Anterior cingulate cortex (tissue), 58 donors: Measurements from ENCODE around the gene AP3S1.

Experiments
- DNase-seq, 58 donors: peaks; one replicate each; lab custom pipeline; 2025; lab: John Stamatoyannopoulos, UW

AP3S1 gene

GRCh38 chr5:115930630-115931337 is 89.0 kb downstream of the AP3S1 start:
- DNase-seq: no peak

- no peak for DNase-seq
Observed at GRCh38 chr5:115932991-115933390, 91.3 kb downstream of the AP3S1 start.

GRCh38 chr5:115934388-115934974 is 92.7 kb downstream of the AP3S1 start:
- no peak for DNase-seq

- no peak for DNase-seq
Observed at GRCh38 chr5:115936031-115936430, 94.3 kb downstream of the AP3S1 start.

GRCh38 chr5:115939059-115939458 is 97.3 kb downstream of the AP3S1 start:
- DNase-seq: no peak

GRCh38 chr5:115940080-115940810 is 98.5 kb downstream of the AP3S1 start:
- no peak for DNase-seq

GRCh38 chr5:115941051-115941675 is 99.4 kb downstream of the AP3S1 start:
- no peak for DNase-seq

- no peak for DNase-seq
Observed at GRCh38 chr5:115944501-115944900, 102.8 kb downstream of the AP3S1 start.

GRCh38 chr5:115946655-115947054 is 104.9 kb downstream of the AP3S1 start:
- no peak for DNase-seq

- no peak for DNase-seq
Observed at GRCh38 chr5:115947260-115947659, 105.5 kb downstream of the AP3S1 start.

- no peak for DNase-seq
Observed at GRCh38 chr5:115948091-115948534, 106.4 kb downstream of the AP3S1 start.

- DNase-seq: no peak
Observed at GRCh38 chr5:115949096-115949495, 107.4 kb downstream of the AP3S1 start.

- no peak for DNase-seq
Observed at GRCh38 chr5:115952588-115952987, 110.9 kb downstream of the AP3S1 start.

GRCh38 chr5:115954144-115954543 is 112.4 kb downstream of the AP3S1 start:
- no peak for DNase-seq

GRCh38 chr5:115956957-115957356 is 115.2 kb downstream of the AP3S1 start:
- DNase-seq: no peak

GRCh38 chr5:115961381-115962238 is 119.9 kb downstream of the AP3S1 start:
- no peak for DNase-seq

GRCh38 chr5:115962239-115962564 is 120.5 kb downstream of the AP3S1 start, which contains the start of gene LVRN:
LVRN (plus strand) TSS chr5:115962475; CDS start chr5:115962618, 143 bp downstream.
- DNase-seq: peak in 1 of 58 donors; percentile 4

GRCh38 chr5:115962565-115963402 is 121.0 kb downstream of the AP3S1 start:
- DNase-seq: no peak

- DNase-seq: no peak
Observed at GRCh38 chr5:115963566-115963965, 121.8 kb downstream of the AP3S1 start.
